Neural crest cell (in vitro differentiated cells): Measurements from ENCODE around the gene KCNK4. TPM values are rescaled to one million over a fixed set of nuclear protein-coding genes. Genes with fewer than 3 reads are reported as not detected.

Experiments
- DNase-seq: peaks from one replicate; pipeline ENCODE4 v3.0.0; 2021; ENCODE audit warnings: low read depth, mixed read lengths, low spot score
- H3K27ac Mint-ChIP-seq: one replicate; pipeline ENCODE4 v1.8.0; 2021; ENCODE audit warnings: mild to moderate bottlenecking, mixed read lengths; ENCODE audit not compliant: unreplicated experiment
- H3K27me3 Mint-ChIP-seq: 2 replicates; pipeline ENCODE4 v1.8.0; 2021; ENCODE audit warnings: low read depth, mild to moderate bottlenecking, mixed read lengths
- H3K36me3 Mint-ChIP-seq: 2 replicates; pipeline ENCODE4 v1.8.0; 2021; ENCODE audit warnings: low read depth, mild to moderate bottlenecking, mixed read lengths
- H3K4me1 Mint-ChIP-seq: 2 replicates; pipeline ENCODE4 v1.8.0; 2021; ENCODE audit warnings: mixed read lengths
- H3K4me3 Mint-ChIP-seq: one replicate; pipeline ENCODE4 v1.8.0; 2021; ENCODE audit warnings: mild to moderate bottlenecking, mixed read lengths
- H3K9me3 Mint-ChIP-seq: 2 replicates; pipeline ENCODE4 v1.8.0; 2021; ENCODE audit warnings: mixed read lengths
- CTCF ChIP-seq: fragments of 200-600 bp; sonication (generic); conservative IDR thresholded peaks from 2 replicates; pipeline ENCODE4 v1.5.0; 2021; ENCODE audit warnings: antibody characterized with exemption, mild to moderate bottlenecking
- total RNA-seq: library from RNA; stranded (reverse); gene quantifications from 2 replicates; pipeline ENCODE4 v1.2.1, GENCODE V29; 2021

KCNK4 gene
- total RNA-seq, 1 donor from 2014 or later: not detected

- peaks cover 45% of the 10 kb centered on the region for H3K27me3 Mint-ChIP-seq
- H3K27ac Mint-ChIP-seq: peak overlapping the region; percentile 94
- peak; percentile 98 for DNase-seq
- peak overlapping the region; percentile 90 for H3K4me3 Mint-ChIP-seq
- no peaks in the 10 kb centered on the region for H3K9me3 Mint-ChIP-seq
- peak; percentile 93 for TF ChIP-seq CTCF
- no peaks in the 10 kb centered on the region for H3K36me3 Mint-ChIP-seq
- peaks cover 29% of the 10 kb centered on the region for H3K4me1 Mint-ChIP-seq
Measured at GRCh38 chr11:64304316-64305072, 13.4 kb downstream of the KCNK4 start.

GRCh38 chr11:64305075-64305690, 14.1 kb downstream of the KCNK4 start, which contains the start of gene ESRRA:
Gene ESRRA, plus strand, starts transcription at chr11:64305524. Its CDS starts 1,656 bp downstream, at chr11:64307180.
- Mint-ChIP-seq H3K4me3 (peak within 1 kb of the TSS; percentile 98), H3K4me1 (peaks cover 29% of the 10 kb centered on the region), H3K9me3 (no peaks in the 10 kb centered on the region), H3K36me3 (no peaks in the 10 kb centered on the region), H3K27ac (peak within 1 kb of the TSS; percentile 96), H3K27me3 (peaks cover 38% of the 10 kb centered on the region)
- peak; percentile 99 for DNase-seq
- TF ChIP-seq CTCF: no peak

GRCh38 chr11:64305691-64306562, 14.8 kb downstream of the KCNK4 start:
- Mint-ChIP-seq H3K27ac (peak overlapping the region; percentile 96), H3K4me3 (peak overlapping the region; percentile 98), H3K36me3 (no peaks in the 10 kb centered on the region), H3K4me1 (peaks cover 25% of the 10 kb centered on the region), H3K27me3 (peaks cover 31% of the 10 kb centered on the region), H3K9me3 (no peaks in the 10 kb centered on the region)
- peak; percentile 55 for TF ChIP-seq CTCF
- DNase-seq: peak; percentile 60

GRCh38 chr11:64306563-64306875, 15.4 kb downstream of the KCNK4 start:
- H3K27me3 Mint-ChIP-seq: peaks cover 25% of the 10 kb centered on the region
- H3K27ac Mint-ChIP-seq: peak overlapping the region; percentile 96

More at GRCh38 chr11:64306563-64306875, 15.4 kb downstream of the KCNK4 start:
- peaks cover 26% of the 10 kb centered on the region for H3K4me1 Mint-ChIP-seq
- H3K36me3 Mint-ChIP-seq: no peaks in the 10 kb centered on the region
- H3K9me3 Mint-ChIP-seq: no peaks in the 10 kb centered on the region
- no peak for TF ChIP-seq CTCF
- peak overlapping the region; percentile 98 for H3K4me3 Mint-ChIP-seq
- no peak for DNase-seq
